ENCODE measurements around the gene SOX3. TPM values are rescaled to one million over a fixed set of nuclear protein-coding genes. Genes with fewer than 3 reads are reported as not detected.

Gene SOX3
- total RNA-seq, 2 experiments from 2014 or later = not detected

DNA sequence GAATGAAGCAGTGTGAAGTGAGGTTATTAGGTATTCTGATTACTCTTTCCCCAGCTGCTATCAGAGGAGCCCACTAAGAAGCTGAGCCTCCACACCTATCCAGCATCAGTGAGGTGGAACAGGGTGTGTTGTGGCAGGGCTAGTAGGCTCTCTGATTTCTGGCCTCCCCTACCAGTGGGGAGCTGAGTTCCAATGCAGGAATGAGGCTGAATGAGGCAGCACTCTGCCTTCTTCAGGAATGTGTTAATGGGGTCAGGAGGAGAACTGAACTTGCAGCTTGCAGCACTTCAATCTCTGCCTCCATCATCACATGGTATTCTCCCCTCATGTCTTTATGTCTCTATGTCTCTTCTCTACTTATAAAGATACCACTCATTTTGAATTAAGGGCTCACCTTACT is 26.9 kb downstream of the SOX3 start:
- Mint-ChIP-seq H3K36me3 (ENCODE audit: low read depth) (peaks cover 2% of the 10 kb centered on the region), H3K4me1 (ENCODE audit: low read depth) (no peaks in the 10 kb centered on the region), H3K4me3 (no peak overlapping the region), H3K27me3 (ENCODE audit: low read depth) (no peaks in the 10 kb centered on the region), H3K27ac (no peak overlapping the region), H3K9me3 (peaks cover 10% of the 10 kb centered on the region)
- no peak for DNase-seq
- CTCF ChIA-PET = no interaction called here
- intact Hi-C loops (cut with micrococcal nuclease) = no loop called here

DNA sequence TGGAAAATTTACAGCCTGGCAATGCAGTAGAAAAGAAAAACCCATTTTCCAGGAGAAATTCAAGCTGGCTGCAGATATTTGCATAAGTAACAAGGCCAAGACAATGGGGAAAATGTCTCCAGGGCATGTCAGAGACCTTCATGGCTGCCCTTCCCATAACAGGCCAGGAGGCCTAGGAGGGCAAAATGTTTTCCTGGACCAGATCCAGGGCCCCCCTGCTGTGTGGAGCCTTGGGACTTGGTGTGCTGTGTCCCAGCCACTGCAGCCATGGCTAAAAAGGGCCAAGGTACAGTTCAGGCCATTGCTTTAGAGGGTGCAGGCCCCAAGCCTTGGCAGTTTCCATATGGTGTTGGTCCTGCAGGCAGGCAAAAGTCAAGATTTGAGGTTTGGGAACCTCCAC is 29.8 kb downstream of the SOX3 start:
- Mint-ChIP-seq H3K9me3 (peaks cover 13% of the 10 kb centered on the region), H3K4me1 (ENCODE audit: low read depth) (no peaks in the 10 kb centered on the region), H3K4me3 (no peak overlapping the region), H3K36me3 (ENCODE audit: low read depth) (peaks cover 2% of the 10 kb centered on the region), H3K27ac (no peak overlapping the region), H3K27me3 (ENCODE audit: low read depth) (no peaks in the 10 kb centered on the region)
- intact Hi-C loops (cut with micrococcal nuclease) = no loop called here
- no peak for DNase-seq
- CTCF ChIA-PET = no interaction called here

DNA sequence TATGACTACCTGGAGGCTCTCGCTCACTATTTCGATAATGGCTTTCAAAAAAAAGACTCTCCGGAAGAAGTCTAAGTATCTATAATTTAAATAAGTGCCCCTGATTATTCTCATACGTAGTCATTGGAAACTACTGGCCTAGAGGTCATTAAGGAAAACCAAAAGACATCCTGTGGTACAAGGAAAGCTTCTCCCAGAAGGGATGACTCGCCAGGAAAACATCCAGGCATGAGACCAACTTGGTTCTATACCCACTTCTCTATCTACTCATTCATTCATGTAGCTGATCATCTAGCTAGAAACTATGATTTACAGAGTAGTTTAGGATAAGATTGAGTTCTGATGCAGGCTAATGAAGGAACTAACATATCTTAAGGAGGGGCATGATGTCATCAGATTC is 37.7 kb downstream of the SOX3 start:
- CTCF ChIA-PET = no interaction called here
- Mint-ChIP-seq H3K36me3 (ENCODE audit: low read depth) (no peaks in the 10 kb centered on the region), H3K4me1 (ENCODE audit: low read depth) (no peaks in the 10 kb centered on the region), H3K27ac (no peak overlapping the region), H3K4me3 (no peak overlapping the region), H3K27me3 (ENCODE audit: low read depth) (no peaks in the 10 kb centered on the region), H3K9me3 (no peaks in the 10 kb centered on the region)
- intact Hi-C loops (cut with micrococcal nuclease) = no loop called here
- DNase-seq = no peak

Other genes with a start within 250 kb of the SOX3 start
- gene LINC00632, start 204.7 kb upstream of the SOX3 start, total RNA-seq = not detected

Measured in activated naive CD4-positive, alpha-beta T cell treated with anti-CD3 and anti-CD28 coated beads for 36 hours (primary cell).